A549 (cell line): ENCODE results near the gene TFRC. TPM values are rescaled to one million over a fixed set of nuclear protein-coding genes. Genes with fewer than 3 reads are reported as not detected.
"Not testable (repeated sequence)": the region's sequence is repeated elsewhere in the genome, so short reads cannot be mapped to it uniquely, and the experiment has no call there.

ENCODE experiments used
- ATAC-seq, 2 experiments: fragments of 200-7000 bp in 1 of 2; fragments of >200 bp in 1 of 2; cut with Nextera tagmentation in 1 of 2; cut with Tn5 transposase in 1 of 2; 3 replicates each; pipeline versions ENCODE4 v1.8.0 to v1.9.1; 2018 to 2020; ENCODE audit warnings: mild to moderate bottlenecking in 1 of 2, moderate library complexity in 1 of 2
- CTCF ChIA-PET: fragments of 300-600 bp; sonication (Branson Sonifier 250); formaldehyde crosslinking; extraction: SDS; loops from one replicate; lab custom pipeline; 2021; ENCODE audit warnings: antibody characterized with exemption, inconsistent platforms; lab: Yijun Ruan, JAX
- POLR2A ChIA-PET: fragments of 350-600 bp; formaldehyde crosslinking; extraction: SDS; loops from one replicate; lab custom pipeline; 2021; ENCODE audit warnings: antibody characterized with exemption, inconsistent platforms; lab: Yijun Ruan, JAX
- DNase-seq, 2 experiments: peaks; one replicate each; pipeline versions ENCODE4 v3.0.0 to v3.0.0-alpha.2; 2011 to 2016; ENCODE audit warnings: low read depth in 1 of 2, low spot score in 1 of 2
- FAIRE-seq: peaks from 2 replicates; lab custom pipeline; 2011; peaks lifted over from hg19 to GRCh38; lab: Jason Lieb, UNC
- H3K27ac ChIP-seq, 2 experiments: fragments of >200 bp; sonication (Bioruptor Twin); formaldehyde crosslinking; 3 replicates each; pipeline ENCODE4 v1.5.1; 2016 to 2017
- H3K4me1 ChIP-seq: fragments of >200 bp; sonication (Bioruptor Twin); formaldehyde crosslinking; 3 replicates; pipeline ENCODE4 v1.6.1; 2016
- H3K4me2 ChIP-seq: fragments of >200 bp; sonication (Bioruptor Twin); formaldehyde crosslinking; 3 replicates; pipeline ENCODE4 v1.6.1; 2016
- H3K4me3 ChIP-seq: fragments of >200 bp; sonication (Bioruptor Twin); formaldehyde crosslinking; 3 replicates; pipeline ENCODE4 v1.5.1; 2016
- H3K9me3 ChIP-seq: fragments of >200 bp; sonication (Bioruptor Twin); formaldehyde crosslinking; 3 replicates; pipeline ENCODE4 v1.6.1; 2016
- CHD2 ChIP-seq: fragments of 150-350 bp; IDR thresholded peaks from 2 replicates; pipeline ENCODE4 v1.6.1; 2014; ENCODE audit warnings: low read length; ENCODE audit not compliant: partially characterized antibody
- EHF ChIP-seq: fragments of 250-450 bp; sonication (Bioruptor Pico); IDR thresholded peaks from 2 replicates; pipeline ENCODE4 v1.5.0; 2020; ENCODE audit warnings: mild to moderate bottlenecking
- HEYL ChIP-seq: fragments of 250-450 bp; sonication (Bioruptor Pico); IDR thresholded peaks from 2 replicates; pipeline ENCODE4 v1.8.0; 2021; ENCODE audit warnings: mild to moderate bottlenecking, moderate library complexity
- HMGXB4 ChIP-seq: fragments of 250-450 bp; sonication (Bioruptor Pico); IDR thresholded peaks from 2 replicates; pipeline ENCODE4 v1.5.0; 2021; ENCODE audit warnings: mild to moderate bottlenecking, moderate library complexity, borderline replicate concordance
- JUNB ChIP-seq: fragments of >200 bp; sonication (Bioruptor Twin); formaldehyde crosslinking; IDR thresholded peaks from 2 replicates; pipeline ENCODE4 v1.6.1; 2016
- MAFK ChIP-seq: fragments of 450-650 bp; IDR thresholded peaks from 2 replicates; pipeline ENCODE4 v1.6.1; 2014; ENCODE audit not compliant: partially characterized antibody
- MAZ ChIP-seq: fragments of 150-350 bp; IDR thresholded peaks from 2 replicates; pipeline ENCODE4 v1.6.1; 2014; ENCODE audit warnings: antibody characterized with exemption, low read depth, low read length, borderline replicate concordance
- MYC ChIP-seq: IDR thresholded peaks from 2 replicates; pipeline ENCODE4 v1.6.1; 2012; ENCODE audit warnings: mild to moderate bottlenecking, inconsistent platforms, low read length, improper control_type of control experiment, borderline replicate concordance
- POLR2A ChIP-seq: IDR thresholded peaks from 2 replicates; pipeline ENCODE4 v1.6.1; 2012; ENCODE audit warnings: mild to moderate bottlenecking, low read length
- POLR2AphosphoS2 ChIP-seq: conservative IDR thresholded peaks from 2 replicates; pipeline ENCODE4 v1.6.1; 2012; ENCODE audit warnings: low read length, improper control_type of control experiment, inconsistent platforms
- RAD21 ChIP-seq, 2 experiments: fragments of >200 bp in 1 of 2; sonication (Bioruptor Twin) in 1 of 2; formaldehyde crosslinking in 1 of 2; IDR thresholded peaks in 1 of 2; conservative IDR thresholded peaks in 1 of 2; 2 replicates in 1 of 2; 3 replicates in 1 of 2; pipeline ENCODE4 v1.6.1; 2012 to 2018; ENCODE audit warnings: inconsistent platforms in 1 of 2
- RARB ChIP-seq: fragments of 250-450 bp; sonication (Bioruptor Pico); IDR thresholded peaks from 2 replicates; pipeline ENCODE4 v1.8.0; 2021; ENCODE audit warnings: mild to moderate bottlenecking, moderate library complexity
- RCOR1 ChIP-seq: fragments of 150-350 bp; IDR thresholded peaks from 2 replicates; pipeline ENCODE4 v1.6.1; 2014; ENCODE audit warnings: antibody characterized with exemption, low read length, low read depth
- SMC3 ChIP-seq: fragments of >200 bp; sonication (Bioruptor Twin); formaldehyde crosslinking; IDR thresholded peaks from 3 replicates; pipeline ENCODE4 v1.6.1; 2018; ENCODE audit warnings: inconsistent platforms
- TP53 ChIP-seq: fragments of 250-450 bp; sonication (Bioruptor Pico); IDR thresholded peaks from 2 replicates; pipeline ENCODE4 v1.5.0; 2021; ENCODE audit warnings: mild to moderate bottlenecking, moderate library complexity
- WGBS: methylation state at CpG from one replicate; pipeline ENCODE4 v1.1.6; 2017; ENCODE audit errors: missing lambda C conversion rate; 5-methylcytosine and 5-hydroxymethylcytosine counted together
- polyA plus RNA-seq, 4 experiments: library from polyadenylated mRNA; depleted of rRNA in 3 of 4; stranded (reverse); fragments of >200 nt; fragmentation: RNase III in 1 of 4; extraction: RNeasy Plus Mini Kit Qiagen cat#74134 plus additional on column Dnase treatment in 1 of 4; gene quantifications; 2 replicates in 3 of 4; 3 replicates in 1 of 4; pipeline ENCODE4 v1.2.3, GENCODE V29; 2011 to 2017
- TF ChIP-seq, protein P1 (sequence below): fragments of >200 bp; sonication (Bioruptor Twin); formaldehyde crosslinking; IDR thresholded peaks from 3 replicates; pipeline ENCODE4 v1.6.1; 2016
- TF ChIP-seq, protein P2 (sequence below): fragments of >200 bp; sonication (Bioruptor Twin); formaldehyde crosslinking; IDR thresholded peaks from 2 replicates; pipeline ENCODE4 v1.6.1; 2016
- TF ChIP-seq, protein P3 (sequence below): IDR thresholded peaks from 2 replicates; pipeline ENCODE4 v1.6.1; 2012

TFRC gene
- polyA plus RNA-seq, 2 of the 4 experiments (the other 2 are of a cell fraction), result 132 to 147 TPM

DNA sequence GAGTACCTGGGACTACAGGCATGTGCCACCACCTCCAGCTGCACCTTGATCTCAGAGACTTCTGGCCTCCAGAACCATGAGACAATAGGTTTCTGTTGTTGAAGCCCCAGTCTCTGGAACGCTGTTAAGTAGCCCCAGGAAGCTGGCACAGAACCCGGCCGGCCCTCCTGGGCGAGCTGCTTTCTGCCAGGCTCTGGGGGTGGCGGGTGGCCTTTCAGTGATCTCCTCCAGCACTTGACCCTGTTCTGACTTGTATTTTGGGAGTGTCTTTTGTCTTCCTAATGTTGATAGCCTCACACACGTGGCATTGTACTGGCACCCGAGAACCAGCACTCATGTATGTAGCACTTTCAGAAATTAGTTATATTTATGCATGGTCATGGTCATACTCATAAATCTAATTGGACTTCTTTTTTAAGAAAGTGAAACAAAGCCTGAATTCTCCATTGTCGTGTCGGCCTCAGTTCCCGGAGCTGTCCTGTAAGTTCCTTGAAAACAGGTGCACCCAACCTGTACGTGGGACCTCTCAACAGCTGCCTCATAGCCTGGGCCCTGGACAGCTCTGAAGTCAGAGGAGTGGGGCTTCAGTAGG lies 74.0 kb downstream of the TFRC start:
- CTCF ChIA-PET, result interaction anchor here (0.6 to 1.1 kb wide), 2 partner anchors 65 to 427 kb away, joined by 3 to 4 read pairs; no protein-coding TSS in a partner anchor
- POLR2A ChIA-PET, result interaction anchor here (0.6 kb wide), 1 partner anchor 85 kb away, joined by 6 read pairs; no protein-coding TSS in a partner anchor
- FAIRE-seq, result no peak
- 59% methylated on average over 11 of the region's 11 CpGs for WGBS
- Histone ChIP-seq H3K4me3 (no peak overlapping the region), H3K27ac (no peak overlapping the region), H3K4me1 (no peaks in the 10 kb centered on the region), H3K9me3 (peaks cover 3% of the 10 kb centered on the region; the same call in 1 of the 3 replicates), H3K4me2 (no peak overlapping the region)
- no peak for ATAC-seq
- no peak for DNase-seq
- TF ChIP-seq, protein P1, sequence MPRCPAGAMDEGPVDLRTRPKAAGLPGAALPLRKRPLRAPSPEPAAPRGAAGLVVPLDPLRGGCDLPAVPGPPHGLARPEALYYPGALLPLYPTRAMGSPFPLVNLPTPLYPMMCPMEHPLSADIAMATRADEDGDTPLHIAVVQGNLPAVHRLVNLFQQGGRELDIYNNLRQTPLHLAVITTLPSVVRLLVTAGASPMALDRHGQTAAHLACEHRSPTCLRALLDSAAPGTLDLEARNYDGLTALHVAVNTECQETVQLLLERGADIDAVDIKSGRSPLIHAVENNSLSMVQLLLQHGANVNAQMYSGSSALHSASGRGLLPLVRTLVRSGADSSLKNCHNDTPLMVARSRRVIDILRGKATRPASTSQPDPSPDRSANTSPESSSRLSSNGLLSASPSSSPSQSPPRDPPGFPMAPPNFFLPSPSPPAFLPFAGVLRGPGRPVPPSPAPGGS, result no peak
- no peak for TF ChIP-seq HEYL
- TF ChIP-seq POLR2A, result no peak
- TF ChIP-seq RCOR1, result no peak
- TF ChIP-seq HMGXB4, result no peak
- no peak for TF ChIP-seq EHF (CRISPR knock-in tag)
- no peak for TF ChIP-seq JUNB
- no peak for TF ChIP-seq CHD2
- TF ChIP-seq RARB (CRISPR knock-in tag), result no peak
- no peak for TF ChIP-seq TP53 (CRISPR knock-in tag)
- no peak for TF ChIP-seq MAZ
- TF ChIP-seq SMC3, result no peak
- no peak for TF ChIP-seq MYC
- TF ChIP-seq, protein P2, sequence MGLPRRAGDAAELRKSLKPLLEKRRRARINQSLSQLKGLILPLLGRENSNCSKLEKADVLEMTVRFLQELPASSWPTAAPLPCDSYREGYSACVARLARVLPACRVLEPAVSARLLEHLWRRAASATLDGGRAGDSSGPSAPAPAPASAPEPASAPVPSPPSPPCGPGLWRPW, result no peak

DNA sequence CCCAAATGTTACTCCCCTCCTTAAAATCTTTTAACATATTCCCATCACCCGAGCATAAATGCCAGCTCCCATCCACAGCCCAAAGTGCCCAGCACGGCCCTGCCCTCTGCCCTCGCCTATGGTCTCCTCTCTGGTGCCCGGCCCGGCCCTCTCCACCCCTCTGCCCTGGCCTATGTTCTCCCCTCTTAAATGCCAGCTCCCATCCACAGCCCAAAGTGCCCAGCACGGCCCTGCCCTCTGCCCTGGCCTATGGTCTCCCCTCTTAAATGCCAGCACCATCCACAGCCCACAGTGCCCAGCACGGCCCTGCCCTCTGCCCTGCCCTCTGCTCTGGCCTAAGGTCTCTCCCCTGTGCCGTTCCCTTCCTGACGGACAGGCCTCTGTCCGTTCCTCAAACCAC lies 76.6 kb downstream of the TFRC start:
- DNase-seq, H3K4me2 ChIP-seq, H3K9me3 ChIP-seq, H3K4me1 ChIP-seq, POLR2A ChIA-PET, FAIRE-seq, CTCF ChIA-PET, ATAC-seq, H3K27ac ChIP-seq, H3K4me3 ChIP-seq: not testable (repeated sequence)
- WGBS, result 64% methylated on average over 9 of the region's 10 CpGs

- FAIRE-seq, H3K4me3 ChIP-seq, H3K4me1 ChIP-seq, POLR2A ChIA-PET, H3K4me2 ChIP-seq, H3K27ac ChIP-seq, ATAC-seq, DNase-seq, H3K9me3 ChIP-seq: not testable (repeated sequence)
- CTCF ChIA-PET, result interaction anchor here (1.2 kb wide), 1 partner anchor 12 kb away, joined by 4 read pairs; no protein-coding TSS in a partner anchor
- WGBS, result 14% methylated on average over 17 of the region's 17 CpGs
Observed at GRCh38 chr3:196004359-196005052, 77.4 kb downstream of the TFRC start.

- ChIA-PET POLR2A (no interaction called here), CTCF (interaction anchor here (1.2 kb wide), 1 partner anchor 13 kb away, joined by 4 read pairs; no protein-coding TSS in a partner anchor)
- H3K4me3 ChIP-seq, result no peak overlapping the region
- H3K4me1 ChIP-seq, result no peaks in the 10 kb centered on the region
- FAIRE-seq, result no peak
- no peak for ATAC-seq
- H3K4me2 ChIP-seq, result no peak overlapping the region
- WGBS, result 59% methylated on average over 12 of the region's 12 CpGs
- H3K27ac ChIP-seq, result no peak overlapping the region
- no peak for DNase-seq
- TF ChIP-seq RAD21 (conservative IDR thresholded peaks at IDR 0.05 in 1 of 2, IDR thresholded peaks at IDR 0.05 in 1 of 2) (no peak), MAFK (no peak), RARB (CRISPR knock-in tag) (no peak), CHD2 (no peak), POLR2AphosphoS2 (no peak)
- TF ChIP-seq, protein P2, result no peak
- TF ChIP-seq, protein P3, sequence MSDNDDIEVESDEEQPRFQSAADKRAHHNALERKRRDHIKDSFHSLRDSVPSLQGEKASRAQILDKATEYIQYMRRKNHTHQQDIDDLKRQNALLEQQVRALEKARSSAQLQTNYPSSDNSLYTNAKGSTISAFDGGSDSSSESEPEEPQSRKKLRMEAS, result no peak
- no peaks in the 10 kb centered on the region; the same call in 2 of the 3 replicates for H3K9me3 ChIP-seq
Observed at GRCh38 chr3:196003611-196004010, 78.3 kb downstream of the TFRC start.

DNA sequence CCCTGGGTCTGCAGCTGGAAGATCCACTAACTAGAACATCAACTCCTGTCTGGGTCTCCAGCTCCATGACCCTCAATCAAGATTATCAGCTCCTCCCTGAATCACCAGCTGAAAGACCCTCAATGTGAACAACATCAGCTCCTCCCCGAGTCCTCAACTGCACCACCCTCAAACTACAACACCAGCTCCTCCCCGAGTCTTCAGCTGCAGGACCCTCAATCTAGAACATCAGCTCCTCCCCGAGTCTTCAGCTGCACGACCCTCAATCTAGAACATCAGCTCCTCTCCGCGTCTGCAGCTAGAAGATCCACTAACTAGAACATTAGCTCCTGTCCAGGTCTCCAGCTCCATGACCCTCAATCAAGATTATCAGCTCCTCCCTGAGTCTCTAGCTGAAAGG lies 79.2 kb downstream of the TFRC start:
- H3K4me2 ChIP-seq, H3K9me3 ChIP-seq, FAIRE-seq, H3K4me1 ChIP-seq, H3K27ac ChIP-seq, H3K4me3 ChIP-seq, ATAC-seq, CTCF ChIA-PET, POLR2A ChIA-PET, DNase-seq: not testable (repeated sequence)
- 9% methylated on average over 6 of the region's 6 CpGs for whole genome bisulfite sequencing

DNA sequence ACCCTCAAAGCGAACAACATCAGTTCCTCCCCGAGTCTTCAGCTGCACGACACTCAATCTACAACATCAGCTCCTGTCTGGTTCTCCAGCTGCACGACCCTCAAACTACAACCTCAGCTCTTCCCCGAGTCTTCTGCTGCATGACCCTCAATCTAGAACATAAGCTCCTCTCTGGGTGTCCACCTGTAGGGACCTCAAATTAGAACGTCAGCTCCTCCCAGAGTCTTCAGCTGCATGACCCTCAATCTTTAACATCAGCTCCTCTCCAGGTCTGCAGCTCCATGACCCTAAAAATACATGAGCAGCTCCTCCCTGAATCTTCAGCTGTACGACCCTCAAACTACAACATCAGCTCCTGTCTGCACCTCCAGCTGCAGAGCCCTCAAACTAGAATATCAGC lies 80.7 kb downstream of the TFRC start:
- not testable (repeated sequence) for ATAC-seq
- POLR2A ChIA-PET, result interaction anchor here (0.7 kb wide), 1 partner anchor 60 kb away, joined by 3 read pairs; no protein-coding TSS in a partner anchor

More for the DNA sequence above, 80.7 kb downstream of the TFRC start:
- not testable (repeated sequence) for DNase-seq, H3K27ac ChIP-seq, H3K4me2 ChIP-seq, H3K4me3 ChIP-seq, H3K4me1 ChIP-seq, H3K9me3 ChIP-seq, FAIRE-seq
- CTCF ChIA-PET, result interaction anchor here (1.0 kb wide), 1 partner anchor 195 kb away, joined by 3 read pairs; no protein-coding TSS in a partner anchor
- WGBS, result 45% methylated on average over 7 of the region's 7 CpGs
